Large intestine (tissue), 3 donors: ENCODE measurements around the gene KCNG2. TPM values are rescaled to one million over a fixed set of nuclear protein-coding genes. Genes with fewer than 3 reads are reported as not detected.

Experiments
- DNase-seq, 2 donors: peaks; one replicate each; pipeline versions ENCODE4 v3.0.0 to v3.0.0-alpha.2; 2013
- H3K27ac ChIP-seq: one replicate; pipeline ENCODE4 v1.5.1; 2013; ENCODE audit warnings: low read length
- H3K27me3 ChIP-seq: 2 replicates; pipeline ENCODE4 v1.6.1; 2013; ENCODE audit warnings: low read length; ENCODE audit not compliant: control insufficient read depth, insufficient read depth
- H3K36me3 ChIP-seq: 2 replicates; pipeline ENCODE4 v1.6.1; 2013; ENCODE audit warnings: low read length; ENCODE audit not compliant: control insufficient read depth, insufficient read depth
- H3K4me1 ChIP-seq: one replicate; pipeline ENCODE4 v1.6.1; 2013; ENCODE audit warnings: low read length; ENCODE audit not compliant: control insufficient read depth, insufficient read depth
- H3K4me3 ChIP-seq: one replicate; pipeline ENCODE4 v1.5.1; 2013; ENCODE audit warnings: low read length
- H3K9me3 ChIP-seq: one replicate; pipeline ENCODE4 v1.6.1; 2013; ENCODE audit warnings: mild to moderate bottlenecking, low read depth, low read length, moderate library complexity; ENCODE audit not compliant: control insufficient read depth
- WGBS: methylation state at CpG from one replicate; pipeline ENCODE4 v1.1.5; 2013; ENCODE audit warnings: low lambda C conversion rate; ENCODE audit not compliant: insufficient coverage; 5-methylcytosine and 5-hydroxymethylcytosine counted together
- polyA plus RNA-seq: library from polyadenylated mRNA; unstranded; fragments of 120-200 nt; gene quantifications from one replicate; pipeline ENCODE4 v1.2.1, GENCODE V29; 2013

The KCNG2 gene
- polyA plus RNA-seq, 1 donor, result 0.46 TPM

GRCh38 chr18:79754831-79755351, 42.8 kb upstream of the KCNG2 start:
- Histone ChIP-seq H3K27ac (no peak overlapping the region), H3K27me3 (no peaks in the 10 kb centered on the region), H3K36me3 (peaks cover 11% of the 10 kb centered on the region), H3K4me3 (no peak overlapping the region), H3K4me1 (no peaks in the 10 kb centered on the region), H3K9me3 (peaks cover 3% of the 10 kb centered on the region)
- WGBS, result no CpG with 5 or more reads among the region's 27 CpGs
- DNase-seq, result no peak

DNA sequence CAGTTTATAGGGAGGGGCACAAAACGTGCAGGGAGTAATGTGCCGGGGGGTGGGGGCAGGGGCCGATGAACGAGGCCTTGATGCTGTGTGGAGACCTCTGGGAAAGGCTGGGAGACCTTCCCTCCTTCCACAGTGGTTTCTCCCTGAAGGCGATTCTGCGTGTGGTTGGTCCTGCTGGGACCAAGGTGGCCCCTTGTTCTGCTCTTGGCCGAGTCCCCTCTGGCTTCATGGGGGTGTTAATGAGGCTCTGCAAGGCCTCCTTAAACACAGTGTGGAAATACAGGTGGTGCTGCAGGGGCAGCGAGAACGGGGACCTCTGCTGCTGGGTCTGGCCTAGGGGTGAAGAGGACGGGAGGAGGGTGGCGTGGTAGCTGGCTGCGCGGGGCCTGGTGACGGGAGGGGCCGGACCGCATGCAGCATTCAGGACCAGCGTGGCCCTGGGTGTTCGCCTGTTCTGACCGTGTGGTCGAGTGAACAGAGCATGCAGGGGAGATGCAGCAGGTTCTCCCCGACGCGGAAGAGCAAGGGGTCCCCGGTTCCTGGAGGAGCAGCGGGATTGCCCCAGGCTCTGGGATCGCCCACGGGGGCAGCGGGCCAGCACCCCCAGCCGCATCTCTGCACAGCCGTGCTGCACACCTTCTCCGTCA, 42.1 kb upstream of the KCNG2 start:
- no peaks in the 10 kb centered on the region for H3K27me3 ChIP-seq
- peaks cover 11% of the 10 kb centered on the region for H3K36me3 ChIP-seq
- WGBS, result no CpG with 5 or more reads among the region's 31 CpGs
- no peak for DNase-seq
- H3K27ac ChIP-seq, result no peak overlapping the region
- H3K9me3 ChIP-seq, result peaks cover 3% of the 10 kb centered on the region
- no peak overlapping the region for H3K4me3 ChIP-seq
- no peaks in the 10 kb centered on the region for H3K4me1 ChIP-seq

DNA sequence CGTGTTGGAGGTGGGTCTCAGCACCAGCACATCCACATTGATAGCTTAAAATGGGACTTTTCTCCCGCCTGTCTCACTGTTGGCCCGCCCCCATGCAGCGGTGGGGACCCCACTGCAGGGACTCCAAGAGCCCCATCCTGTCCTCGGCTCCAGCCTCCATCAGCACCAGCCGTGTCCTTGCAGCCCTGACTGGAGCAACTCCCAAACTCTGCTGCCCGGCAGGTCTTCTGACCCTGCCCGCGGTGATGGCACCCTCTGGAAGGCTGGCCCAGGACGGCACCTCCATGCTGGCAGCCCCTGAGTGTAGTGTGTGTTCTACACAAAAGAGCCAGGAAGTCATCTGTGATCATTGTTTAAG, 41.6 kb upstream of the KCNG2 start:
- Histone ChIP-seq H3K27me3 (no peaks in the 10 kb centered on the region), H3K9me3 (peaks cover 3% of the 10 kb centered on the region), H3K27ac (no peak overlapping the region), H3K36me3 (peaks cover 11% of the 10 kb centered on the region), H3K4me3 (no peak overlapping the region), H3K4me1 (no peaks in the 10 kb centered on the region)
- no peak for DNase-seq
- whole genome bisulfite sequencing, result no CpG with 5 or more reads among the region's 10 CpGs

DNA sequence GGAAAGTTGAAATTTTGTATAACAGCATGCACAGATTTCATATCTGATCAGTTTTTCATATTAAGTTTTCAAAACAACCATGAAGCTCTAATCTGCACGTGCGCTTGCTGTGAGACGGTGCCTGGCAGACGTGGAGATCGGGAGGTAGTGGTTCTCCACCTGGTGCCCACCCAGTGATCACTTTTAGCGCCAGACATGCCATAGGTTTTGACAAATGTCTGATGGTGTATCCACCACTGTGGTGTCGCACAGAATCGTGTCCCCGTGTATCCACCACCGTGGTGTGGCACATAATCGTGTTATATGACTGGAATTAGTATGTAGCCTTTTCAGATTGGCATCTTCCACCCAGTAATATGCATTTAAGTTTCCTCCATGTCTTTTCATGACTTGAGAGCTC, 40.9 kb upstream of the KCNG2 start:
- WGBS, result no CpG with 5 or more reads among the region's 11 CpGs
- no peaks in the 10 kb centered on the region for H3K4me1 ChIP-seq
- H3K27ac ChIP-seq, result no peak overlapping the region
- H3K36me3 ChIP-seq, result peaks cover 11% of the 10 kb centered on the region
- DNase-seq, result no peak
- H3K9me3 ChIP-seq, result peaks cover 3% of the 10 kb centered on the region
- no peaks in the 10 kb centered on the region for H3K27me3 ChIP-seq
- H3K4me3 ChIP-seq, result no peak overlapping the region

GRCh38 chr18:79760348-79760747, 37.4 kb upstream of the KCNG2 start:
- WGBS, result no CpG with 5 or more reads among the region's 1 CpG

GRCh38 chr18:79760881-79761280, 36.9 kb upstream of the KCNG2 start:
- 83% methylated on average over 1 of the region's 1 CpG for WGBS
- Histone ChIP-seq H3K9me3 (no peaks in the 10 kb centered on the region), H3K4me3 (no peak overlapping the region), H3K27me3 (no peaks in the 10 kb centered on the region), H3K4me1 (no peaks in the 10 kb centered on the region), H3K36me3 (no peaks in the 10 kb centered on the region), H3K27ac (no peak overlapping the region)
- DNase-seq, result no peak

More at GRCh38 chr18:79760348-79760747, 37.4 kb upstream of the KCNG2 start:
- DNase-seq, result no peak
- Histone ChIP-seq H3K4me1 (no peaks in the 10 kb centered on the region), H3K4me3 (no peak overlapping the region), H3K36me3 (no peaks in the 10 kb centered on the region), H3K9me3 (no peaks in the 10 kb centered on the region), H3K27me3 (no peaks in the 10 kb centered on the region), H3K27ac (no peak overlapping the region)

DNA sequence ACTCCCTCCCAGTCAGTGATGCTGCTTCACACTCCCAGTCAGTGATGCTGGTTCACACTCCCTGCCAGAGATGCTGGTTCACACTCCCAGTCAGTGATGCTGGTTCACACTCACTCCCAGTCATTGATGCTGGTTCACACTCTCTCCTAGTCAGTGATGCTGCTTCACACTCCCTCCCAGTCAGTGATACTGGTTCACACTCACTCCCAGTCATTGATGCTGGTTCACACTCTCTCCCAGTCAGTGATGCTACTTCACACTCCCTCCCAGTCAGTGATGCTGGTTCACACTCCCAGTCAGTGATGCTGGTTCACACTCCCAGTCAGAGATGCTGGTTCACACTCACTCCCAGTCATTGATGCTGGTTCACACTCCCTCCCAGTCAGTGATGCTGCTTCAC, 34.3 kb upstream of the KCNG2 start:
- H3K4me3 ChIP-seq, result no peak overlapping the region
- DNase-seq, result no peak
- H3K27ac ChIP-seq, result no peak overlapping the region
- H3K36me3 ChIP-seq, result no peaks in the 10 kb centered on the region
- H3K4me1 ChIP-seq, result no peaks in the 10 kb centered on the region
- H3K27me3 ChIP-seq, result no peaks in the 10 kb centered on the region
- H3K9me3 ChIP-seq, result no peaks in the 10 kb centered on the region

DNA sequence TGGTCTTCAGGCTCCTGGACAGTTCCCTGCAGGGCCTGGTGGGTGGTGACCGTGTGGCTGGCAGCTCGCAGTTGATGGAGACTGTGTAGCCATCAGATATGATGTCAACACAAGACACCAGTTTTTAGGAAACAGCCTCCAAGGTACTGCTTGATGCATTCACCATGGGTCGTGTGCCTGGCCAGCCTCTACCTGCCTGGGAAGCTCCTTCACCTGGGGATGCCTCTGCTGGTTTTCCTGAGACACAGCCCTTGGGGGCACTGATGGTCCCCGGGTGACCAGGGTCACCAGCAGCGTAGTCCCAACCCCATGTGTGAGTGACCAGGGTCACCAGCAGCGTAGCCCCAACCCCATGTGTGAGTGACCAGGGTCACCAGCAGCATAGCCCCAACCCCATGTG, 33.6 kb upstream of the KCNG2 start:
- WGBS, result no CpG with 5 or more reads among the region's 6 CpGs
- no peaks in the 10 kb centered on the region for H3K27me3 ChIP-seq
- no peaks in the 10 kb centered on the region for H3K9me3 ChIP-seq
- H3K4me1 ChIP-seq, result no peaks in the 10 kb centered on the region
- DNase-seq, result no peak
- no peaks in the 10 kb centered on the region for H3K36me3 ChIP-seq
- no peak overlapping the region for H3K27ac ChIP-seq
- H3K4me3 ChIP-seq, result no peak overlapping the region

GRCh38 chr18:79765491-79766245, 32.1 kb upstream of the KCNG2 start:
- Histone ChIP-seq H3K27me3 (no peaks in the 10 kb centered on the region), H3K27ac (no peak overlapping the region), H3K9me3 (peaks cover 8% of the 10 kb centered on the region), H3K4me3 (no peak overlapping the region), H3K4me1 (no peaks in the 10 kb centered on the region), H3K36me3 (no peaks in the 10 kb centered on the region)
- no CpG with 5 or more reads among the region's 14 CpGs for WGBS
- DNase-seq, result no peak

DNA sequence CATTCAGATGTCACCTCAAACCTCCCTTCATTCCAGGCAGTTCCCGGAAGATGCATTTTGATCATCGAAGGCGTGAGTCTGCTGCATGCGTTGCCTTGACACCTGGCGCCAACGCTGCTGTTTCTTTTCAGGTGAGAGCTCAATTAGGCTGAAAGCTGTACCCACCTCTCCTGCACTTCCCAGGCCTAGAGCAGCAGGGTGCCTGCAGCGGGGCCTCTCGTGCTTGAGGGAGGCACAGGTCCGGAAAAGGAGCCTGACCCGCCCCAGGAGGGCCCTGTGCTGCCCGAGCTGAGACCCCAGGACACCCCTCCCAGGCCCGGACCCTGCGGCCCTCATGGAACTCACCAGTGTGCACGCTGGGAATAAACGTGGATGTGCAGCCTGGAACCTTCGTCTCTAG, 31.4 kb upstream of the KCNG2 start:
- H3K9me3 ChIP-seq, result peaks cover 13% of the 10 kb centered on the region
- H3K27me3 ChIP-seq, result no peaks in the 10 kb centered on the region
- WGBS, result no CpG with 5 or more reads among the region's 16 CpGs
- no peaks in the 10 kb centered on the region for H3K36me3 ChIP-seq
- H3K27ac ChIP-seq, result no peak overlapping the region
- H3K4me3 ChIP-seq, result no peak overlapping the region
- no peaks in the 10 kb centered on the region for H3K4me1 ChIP-seq
- no peak for DNase-seq

GRCh38 chr18:79768745-79769144, 29.0 kb upstream of the KCNG2 start:
- H3K27me3 ChIP-seq, result no peaks in the 10 kb centered on the region
- H3K36me3 ChIP-seq, result no peaks in the 10 kb centered on the region
- DNase-seq, result no peak
- H3K9me3 ChIP-seq, result peaks cover 17% of the 10 kb centered on the region
- H3K27ac ChIP-seq, result no peak overlapping the region
- WGBS, result 60% methylated on average over 1 of the region's 3 CpGs
- no peak overlapping the region for H3K4me3 ChIP-seq
- H3K4me1 ChIP-seq, result no peaks in the 10 kb centered on the region
